OCI-LY7 (cell line): ENCODE measurements around the gene BRSK2. TPM values are rescaled to one million over a fixed set of nuclear protein-coding genes. Genes with fewer than 3 reads are reported as not detected.

ENCODE experiments used
- BruUV-seq: library from RNA; stranded (reverse); fragments of 400-500 nt; replicated peaks from 2 replicates; lab custom pipeline; 2021; lab: Mats Ljungman, UMichigan
- CTCF ChIA-PET: fragments of 300-600 bp; sonication (Branson Sonifier 250); formaldehyde crosslinking; loops from one replicate; lab custom pipeline; 2022; ENCODE audit warnings: antibody characterized with exemption; ENCODE audit not compliant: unreplicated experiment; lab: Charles Lee
- POLR2A ChIA-PET: fragments of 300-600 bp; sonication (Branson Sonifier 250); formaldehyde crosslinking; loops from one replicate; lab custom pipeline; 2022; ENCODE audit warnings: antibody characterized with exemption; lab: Charles Lee
- DNase-seq: peaks from one replicate; pipeline ENCODE4 v3.0.0-alpha.2; 2015; ENCODE audit warnings: low spot score
- H2AFZ ChIP-seq: fragments of 200-600 bp; sonication (generic), shearing (Covaris generic); 2 replicates; pipeline ENCODE4 v1.6.1; 2014; ENCODE audit warnings: mild to moderate bottlenecking, antibody characterized with exemption, low read length, moderate library complexity
- H3K27ac ChIP-seq: fragments of 200-600 bp; sonication (generic); 2 replicates; pipeline ENCODE4 v1.5.1; 2014; ENCODE audit warnings: mixed run types, low read depth, mild to moderate bottlenecking, moderate library complexity, low read length, inconsistent platforms; ENCODE audit not compliant: poor library complexity, severe bottlenecking
- H3K36me3 ChIP-seq: fragments of 200-600 bp; sonication (generic); 2 replicates; pipeline ENCODE4 v1.6.1; 2014; ENCODE audit warnings: mild to moderate bottlenecking, antibody characterized with exemption, low read length, moderate library complexity, mixed read lengths; ENCODE audit not compliant: insufficient read depth
- H3K4me1 ChIP-seq: fragments of 200-600 bp; sonication (generic); 2 replicates; pipeline ENCODE4 v1.5.1; 2014; ENCODE audit warnings: mild to moderate bottlenecking, low read length; ENCODE audit not compliant: insufficient read depth, poor library complexity, severe bottlenecking
- H3K4me2 ChIP-seq: fragments of 200-600 bp; sonication (generic); 2 replicates; pipeline ENCODE4 v1.6.1; 2014; ENCODE audit warnings: mild to moderate bottlenecking, low read length
- H3K4me3 ChIP-seq: fragments of 200-600 bp; sonication (generic); 2 replicates; pipeline ENCODE4 v1.5.1; 2014; ENCODE audit warnings: mild to moderate bottlenecking, low read depth, low read length; ENCODE audit not compliant: poor library complexity, severe bottlenecking
- H3K79me2 ChIP-seq: fragments of 200-600 bp; sonication (generic); 2 replicates; pipeline ENCODE4 v1.6.1; 2016; ENCODE audit warnings: low read depth, mild to moderate bottlenecking, low read length, moderate library complexity, mixed read lengths; ENCODE audit not compliant: insufficient read depth
- H3K9me2 ChIP-seq: fragments of 200-600 bp; sonication (generic); 2 replicates; pipeline ENCODE4 v1.6.1; 2016; ENCODE audit warnings: mild to moderate bottlenecking, low read length, mixed read lengths; ENCODE audit not compliant: insufficient read depth
- H3K9me3 ChIP-seq: fragments of 200-600 bp; sonication (generic); 2 replicates; pipeline ENCODE4 v1.6.1; 2014; ENCODE audit warnings: mild to moderate bottlenecking, mixed run types, low read length, mixed read lengths
- H4K20me1 ChIP-seq: fragments of 200-600 bp; sonication (generic); 2 replicates; pipeline ENCODE4 v1.6.1; 2014; ENCODE audit warnings: mild to moderate bottlenecking, antibody characterized with exemption, low read length, moderate library complexity, mixed read lengths; ENCODE audit not compliant: insufficient read depth
- EZH2phosphoT487 ChIP-seq: fragments of 200-600 bp; sonication (generic); IDR thresholded peaks from 2 replicates; pipeline ENCODE4 v1.6.1; 2018; ENCODE audit warnings: low read depth, borderline replicate concordance, mild to moderate bottlenecking, mixed run types, antibody characterized with exemption, low read length, moderate library complexity, mixed read lengths
- intact Hi-C: fragments of 100-400 bp; cut with micrococcal nuclease; formaldehyde crosslinking; loops from one replicate; pipeline ENCODE4 v1.10.0; 2022; ENCODE audit not compliant: unreplicated experiment
- total RNA-seq, 2 experiments: library from RNA; depleted of rRNA in 1 of 2; stranded (reverse); fragments of >200 nt in 1 of 2; shearing (Covaris generic) in 1 of 2; gene quantifications; 2 replicates each; pipeline ENCODE4 v1.2.3, GENCODE V29; 2014 to 2022
- TF ChIP-seq, protein P1 (sequence below): fragments of 200-600 bp; sonication (generic); conservative IDR thresholded peaks from 2 replicates; pipeline ENCODE4 v1.5.1; 2014; ENCODE audit warnings: mild to moderate bottlenecking, antibody characterized with exemption, low read length, moderate library complexity, mixed read lengths

BRSK2 gene
- total RNA-seq, 2 experiments from 2014 or later: not detected

DNA sequence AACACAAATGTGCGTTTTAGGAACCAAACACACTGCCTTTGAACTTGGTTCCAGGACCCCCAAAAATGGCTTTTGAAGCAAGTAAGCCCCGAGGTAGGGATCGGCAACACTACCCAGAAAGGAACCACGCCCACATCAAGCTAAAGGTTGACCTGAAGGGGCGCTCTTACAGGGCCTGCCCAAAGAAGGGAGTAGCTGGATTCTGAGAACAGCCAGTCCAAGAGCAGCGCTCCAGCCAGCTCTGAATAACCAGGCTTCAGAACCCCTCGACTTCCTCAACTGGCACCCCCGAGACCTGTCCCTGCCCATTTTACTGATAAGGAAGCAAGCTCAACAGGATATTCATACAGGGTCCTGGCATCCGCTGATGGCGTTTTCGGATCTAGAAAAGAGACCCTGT, 115.7 kb downstream of the BRSK2 start:
- Histone ChIP-seq H3K4me1 (peaks cover 8% of the 10 kb centered on the region), H3K4me2 (no peak overlapping the region), H3K9me3 (no peaks in the 10 kb centered on the region), H2AFZ (no peak overlapping the region), H3K36me3 (no peaks in the 10 kb centered on the region), H3K27ac (no peak overlapping the region), H4K20me1 (peaks cover 3% of the 10 kb centered on the region; the same call in 1 of the 2 replicates), H3K9me2 (no peaks in the 10 kb centered on the region), H3K4me3 (no peak overlapping the region), H3K79me2 (no peaks in the 10 kb centered on the region)
- intact Hi-C loops: no loop called here
- DNase-seq: no peak
- TF ChIP-seq, protein P1, sequence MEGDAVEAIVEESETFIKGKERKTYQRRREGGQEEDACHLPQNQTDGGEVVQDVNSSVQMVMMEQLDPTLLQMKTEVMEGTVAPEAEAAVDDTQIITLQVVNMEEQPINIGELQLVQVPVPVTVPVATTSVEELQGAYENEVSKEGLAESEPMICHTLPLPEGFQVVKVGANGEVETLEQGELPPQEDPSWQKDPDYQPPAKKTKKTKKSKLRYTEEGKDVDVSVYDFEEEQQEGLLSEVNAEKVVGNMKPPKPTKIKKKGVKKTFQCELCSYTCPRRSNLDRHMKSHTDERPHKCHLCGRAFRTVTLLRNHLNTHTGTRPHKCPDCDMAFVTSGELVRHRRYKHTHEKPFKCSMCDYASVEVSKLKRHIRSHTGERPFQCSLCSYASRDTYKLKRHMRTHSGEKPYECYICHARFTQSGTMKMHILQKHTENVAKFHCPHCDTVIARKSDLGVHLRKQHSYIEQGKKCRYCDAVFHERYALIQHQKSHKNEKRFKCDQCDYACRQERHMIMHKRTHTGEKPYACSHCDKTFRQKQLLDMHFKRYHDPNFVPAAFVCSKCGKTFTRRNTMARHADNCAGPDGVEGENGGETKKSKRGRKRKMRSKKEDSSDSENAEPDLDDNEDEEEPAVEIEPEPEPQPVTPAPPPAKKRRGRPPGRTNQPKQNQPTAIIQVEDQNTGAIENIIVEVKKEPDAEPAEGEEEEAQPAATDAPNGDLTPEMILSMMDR: peak; percentile 62
- TF ChIP-seq EZH2phosphoT487: no peak
- POLR2A ChIA-PET: interaction anchor here (0.6 kb wide), 1 partner anchor 345 kb away, joined by 3 read pairs; no protein-coding TSS in a partner anchor
- no TSS peak for BruUV-seq
- CTCF ChIA-PET: no interaction called here

DNA sequence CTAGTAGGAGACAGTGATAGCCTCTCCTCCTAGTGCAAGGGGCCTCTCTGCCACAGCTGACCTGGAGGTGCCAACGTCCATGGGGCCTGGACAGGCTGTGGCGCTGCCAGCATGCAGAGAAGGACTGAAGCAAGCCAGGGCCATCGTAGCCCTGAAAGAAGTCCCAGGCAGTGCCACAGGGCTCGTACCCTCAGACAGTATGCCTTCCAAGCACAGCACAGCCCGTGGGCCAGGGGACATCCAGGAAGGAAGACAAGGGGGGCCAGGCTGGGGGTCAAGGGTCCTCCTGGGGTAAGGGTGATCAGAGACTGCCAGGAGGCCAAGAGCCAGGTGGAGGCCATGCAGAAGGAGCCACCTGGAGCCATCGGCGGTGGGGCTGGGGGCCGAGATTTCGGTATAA, 117.2 kb downstream of the BRSK2 start:
- no TSS peak for BruUV-seq
- Histone ChIP-seq H3K9me3 (no peaks in the 10 kb centered on the region), H3K4me1 (peaks cover 8% of the 10 kb centered on the region), H3K79me2 (no peaks in the 10 kb centered on the region), H3K36me3 (no peaks in the 10 kb centered on the region), H3K9me2 (no peaks in the 10 kb centered on the region), H3K4me3 (no peak overlapping the region), H4K20me1 (peaks cover 3% of the 10 kb centered on the region; the same call in 1 of the 2 replicates), H2AFZ (no peak overlapping the region), H3K27ac (no peak overlapping the region), H3K4me2 (no peak overlapping the region)
- POLR2A ChIA-PET: no interaction called here
- no peak for DNase-seq
- intact Hi-C loops: no loop called here
- TF ChIP-seq EZH2phosphoT487: no peak
- TF ChIP-seq, protein P1: no peak
- CTCF ChIA-PET: no interaction called here

DNA sequence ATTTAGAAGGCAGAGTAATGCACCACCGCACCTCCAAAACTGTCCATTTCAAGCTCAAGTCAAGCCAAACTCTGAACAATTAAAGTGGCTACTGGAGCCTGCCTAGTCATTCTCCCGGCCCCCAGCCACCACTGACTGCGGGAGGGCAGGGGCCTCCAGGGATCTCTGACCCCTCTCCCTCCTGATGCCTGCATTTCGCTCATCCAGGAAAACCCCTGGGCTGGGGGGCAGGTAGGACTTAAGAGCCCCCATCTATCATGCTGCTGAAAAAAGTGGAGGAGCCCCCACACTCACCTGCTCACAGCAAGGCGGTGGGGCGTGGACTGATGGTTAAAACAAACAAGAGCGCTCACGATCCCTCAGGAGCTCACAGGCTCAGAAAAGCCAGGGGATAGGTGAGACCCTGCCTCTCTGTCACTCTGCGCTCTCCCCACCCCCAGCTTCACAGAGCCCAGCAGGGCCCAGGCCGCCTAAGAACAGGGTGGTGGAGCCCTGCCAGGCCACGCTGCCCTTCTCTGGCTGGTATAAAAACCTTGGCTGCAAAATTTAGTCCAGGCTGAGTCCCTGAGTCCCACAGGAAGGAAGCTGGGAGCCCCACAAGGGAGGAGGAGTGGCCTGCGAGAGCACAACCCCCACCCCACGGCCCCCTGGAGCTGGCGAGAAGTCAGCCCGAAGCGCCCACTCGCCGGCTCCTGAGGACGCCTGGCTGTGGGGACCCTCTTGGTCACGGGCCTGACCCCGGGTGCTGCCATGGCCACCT, 117.8 kb downstream of the BRSK2 start:
- no TSS peak for BruUV-seq
- no peak overlapping the region for H3K4me2 ChIP-seq
- H3K9me3 ChIP-seq: no peaks in the 10 kb centered on the region
- peaks cover 3% of the 10 kb centered on the region; the same call in 1 of the 2 replicates for H4K20me1 ChIP-seq
- intact Hi-C loops: no loop called here
- DNase-seq: no peak
- H3K4me3 ChIP-seq: no peak overlapping the region
- peaks cover 8% of the 10 kb centered on the region for H3K4me1 ChIP-seq
- no peak overlapping the region for H3K27ac ChIP-seq
- H3K9me2 ChIP-seq: no peaks in the 10 kb centered on the region
- TF ChIP-seq, protein P1: no peak
- no peak for TF ChIP-seq EZH2phosphoT487
- H3K36me3 ChIP-seq: no peaks in the 10 kb centered on the region
- H2AFZ ChIP-seq: no peak overlapping the region
- ChIA-PET CTCF (no interaction called here), POLR2A (no interaction called here)
- H3K79me2 ChIP-seq: no peaks in the 10 kb centered on the region
